Activated T-cell treated with anti-CD3 and anti-CD28 coated beads for 4 hours (primary cell): ENCODE measurements around the gene LRRTM4.
"Not testable (repeated sequence)": the region's sequence is repeated elsewhere in the genome, so short reads cannot be mapped to it uniquely, and the experiment has no call there.

ENCODE experiments used
- DNase-seq: peaks from one replicate; pipeline ENCODE4 v3.0.0-alpha.2; 2020

LRRTM4 gene

DNA sequence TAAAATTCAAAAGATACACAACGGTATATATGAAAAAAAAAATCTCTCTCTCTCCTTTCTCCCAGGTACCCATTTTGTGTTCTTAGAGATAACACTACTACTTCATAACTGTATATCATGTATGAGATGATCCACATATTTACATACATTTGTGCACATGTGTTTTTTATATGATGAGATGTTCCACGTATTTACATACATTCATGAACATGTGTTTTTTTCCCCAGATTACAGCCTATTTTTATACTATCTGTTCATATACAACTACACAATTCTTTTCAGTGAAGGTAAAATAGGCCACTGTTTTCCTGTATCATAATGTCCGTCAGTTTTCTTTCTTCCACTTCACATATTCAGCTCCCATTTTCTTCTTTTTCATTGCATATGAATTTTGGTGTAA is 808.9 kb downstream of the LRRTM4 start:
- no peak for DNase-seq

DNA sequence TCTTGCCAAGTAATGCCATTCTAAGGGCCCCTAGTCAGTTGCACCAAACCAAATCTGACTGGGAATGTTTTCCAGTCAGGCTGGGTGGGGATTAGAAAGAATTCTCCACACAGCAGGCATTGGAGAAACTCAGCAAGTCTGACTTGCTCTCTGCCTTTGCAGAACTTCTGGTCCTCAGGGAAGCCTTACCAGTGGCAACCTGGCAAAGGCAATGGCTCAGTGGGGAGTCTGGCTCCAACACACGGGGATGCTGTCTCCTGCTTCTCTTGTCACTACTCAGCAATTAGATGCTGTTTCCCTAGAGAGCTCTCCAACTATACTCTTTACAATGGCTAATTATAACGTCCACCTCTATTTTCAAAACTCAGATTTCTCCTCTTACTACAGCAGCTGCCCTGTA is 810.7 kb downstream of the LRRTM4 start:
- no peak for DNase-seq

DNA sequence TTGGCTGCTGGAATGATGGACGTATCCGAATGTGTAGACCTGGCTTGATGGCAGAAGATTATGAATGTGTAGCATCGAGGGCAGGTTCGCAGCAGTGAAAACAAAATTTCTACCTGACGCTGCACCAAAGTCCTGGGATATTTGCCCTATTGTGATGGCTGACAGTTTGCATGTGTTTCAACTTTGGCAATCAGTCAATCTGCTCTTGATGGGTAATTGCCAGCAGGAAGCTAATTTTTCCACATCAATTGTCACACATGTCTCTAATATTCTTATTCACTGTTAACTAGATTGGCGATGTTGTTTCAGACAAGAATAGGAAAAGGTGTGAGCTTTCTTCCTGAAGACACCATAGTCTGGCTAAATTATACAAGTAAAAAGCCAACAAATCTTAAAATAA is 821.3 kb downstream of the LRRTM4 start:
- no peak for DNase-seq

DNA sequence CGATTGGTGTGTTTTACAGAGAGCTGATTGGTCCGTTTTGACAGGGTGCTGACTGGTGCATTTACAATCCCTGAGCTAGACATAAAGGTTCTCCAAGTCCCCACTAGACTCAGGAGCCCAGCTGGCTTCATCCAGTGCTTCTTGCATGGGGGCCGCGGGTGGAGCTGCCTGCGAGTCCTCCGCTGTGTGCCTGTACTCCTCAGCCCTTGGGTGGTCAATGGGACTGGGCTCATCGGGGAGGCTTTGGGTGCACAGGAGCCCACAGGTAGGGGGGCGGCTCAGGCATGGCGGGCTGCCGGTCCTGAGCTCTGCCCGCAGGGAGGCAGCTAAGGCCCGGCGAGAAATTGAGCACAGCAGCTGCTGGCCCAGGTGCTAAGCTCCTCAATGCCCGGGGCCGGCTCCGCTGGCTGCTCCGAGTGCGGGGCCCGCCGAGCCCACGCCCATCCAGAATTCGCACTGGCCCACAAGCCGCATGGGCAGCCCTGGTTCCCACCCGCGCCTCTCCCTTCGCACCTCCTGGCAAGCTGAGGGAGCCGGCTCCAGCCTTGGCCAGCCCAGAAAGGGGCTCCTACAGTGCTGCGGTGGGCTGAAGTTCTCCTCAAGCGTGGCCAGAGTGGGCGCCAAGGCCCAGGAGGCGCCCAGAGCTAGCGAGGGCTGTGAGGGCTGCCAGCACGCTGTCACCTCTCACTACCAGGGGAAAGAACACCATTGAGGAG is 824.0 kb downstream of the LRRTM4 start:
- not testable (repeated sequence) for DNase-seq
